ENCODE data around the gene CPSF7.

GRCh38 chr11:61357233-61357893, 72.4 kb downstream of the CPSF7 start:
- no peak for TF ChIP-seq POLR2A (IDR thresholded peaks at IDR 0.05; ENCODE audit: low read depth)
- TF ChIP-seq POLR2AphosphoS5 (IDR thresholded peaks at IDR 0.05): no peak
